Measurements from ENCODE around the gene SLIT1.
A peak's percentile ranks its signal among the peaks of the same experiment; 100 is the strongest.

The SLIT1 gene

GRCh38 chr10:97138846-97139245 is 46.9 kb downstream of the SLIT1 start:
- no peak for DNase-seq

DNA sequence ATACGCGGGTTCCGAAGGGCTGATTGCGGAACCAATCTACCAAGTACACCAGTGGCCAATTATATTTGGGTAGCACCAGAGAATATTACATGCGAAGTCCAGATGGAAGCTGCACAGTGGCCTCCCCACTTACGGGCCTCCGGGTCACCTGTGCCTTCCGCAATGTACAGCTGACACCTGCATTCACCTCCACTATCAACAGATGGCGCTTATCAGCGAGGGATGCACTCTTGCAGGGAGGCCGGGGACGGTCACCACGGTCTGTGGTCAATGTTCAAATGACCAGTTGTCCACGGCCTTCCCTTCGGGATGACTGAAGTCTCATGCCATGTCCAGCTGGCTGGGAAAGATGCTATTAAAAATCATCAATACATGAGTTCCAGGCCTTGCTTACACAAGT is 47.6 kb downstream of the SLIT1 start:
- no peak for DNase-seq

DNA sequence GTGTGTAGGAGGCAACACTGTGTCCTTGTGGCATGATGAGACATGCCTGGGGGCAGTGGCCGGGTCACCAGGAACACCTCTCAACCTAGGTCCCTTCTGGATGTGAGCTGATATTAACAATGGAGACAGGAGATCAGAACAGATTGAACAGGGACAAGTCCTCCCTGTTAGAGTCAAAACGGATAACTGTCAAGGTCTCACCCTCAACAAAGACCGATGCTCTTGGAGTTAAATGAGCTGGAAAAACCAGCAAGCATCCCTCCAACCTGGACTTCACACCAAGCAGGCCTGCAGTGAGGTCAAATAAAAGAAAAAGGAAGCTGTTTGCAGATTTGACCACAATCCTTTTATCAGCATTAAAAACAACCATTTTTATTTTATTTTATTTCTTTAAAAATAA is 49.0 kb downstream of the SLIT1 start:
- DNase-seq, result no peak

DNA sequence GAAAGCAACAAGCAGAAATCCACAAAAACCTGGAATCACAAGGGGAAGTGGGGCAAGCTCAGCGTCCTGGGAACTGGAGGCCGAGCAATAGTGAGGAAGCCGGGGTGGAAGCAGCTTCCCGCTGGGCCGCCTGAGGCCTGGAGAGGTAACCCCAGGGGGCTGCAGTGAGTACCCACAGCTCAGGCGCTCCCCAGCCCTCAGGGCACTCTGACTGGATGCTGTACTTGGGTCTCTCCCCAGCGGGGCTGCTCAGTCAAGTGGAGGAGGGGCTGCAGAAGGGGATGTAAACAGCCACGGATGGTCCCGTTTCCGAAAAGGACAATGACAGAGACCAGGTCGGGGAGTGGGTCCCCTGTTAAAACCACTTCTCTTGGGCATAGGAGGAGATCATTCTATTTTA is 50.3 kb downstream of the SLIT1 start:
- DNase-seq, result no peak

GRCh38 chr10:97134983-97135382 is 50.8 kb downstream of the SLIT1 start:
- no peak for DNase-seq

DNA sequence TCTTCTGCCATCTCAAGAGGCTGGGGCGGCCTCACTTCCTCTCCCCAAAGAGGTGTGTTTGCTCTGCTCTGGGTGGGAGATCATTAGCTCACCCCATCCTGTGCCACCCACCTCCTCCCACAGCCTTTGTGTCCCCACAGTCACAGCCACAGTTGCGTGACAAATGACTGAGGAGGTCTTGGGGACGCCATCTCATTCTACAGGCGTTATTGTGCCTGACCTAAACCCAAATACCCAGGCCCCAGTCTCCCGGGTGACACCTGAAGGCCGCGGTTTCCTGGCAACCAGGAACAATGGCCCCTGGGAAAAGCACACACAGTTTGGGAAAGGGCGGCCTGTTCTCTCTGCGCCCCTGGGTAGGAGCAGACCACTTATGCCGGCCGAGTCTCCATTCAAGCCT is 51.6 kb downstream of the SLIT1 start:
- no peak for DNase-seq

DNA sequence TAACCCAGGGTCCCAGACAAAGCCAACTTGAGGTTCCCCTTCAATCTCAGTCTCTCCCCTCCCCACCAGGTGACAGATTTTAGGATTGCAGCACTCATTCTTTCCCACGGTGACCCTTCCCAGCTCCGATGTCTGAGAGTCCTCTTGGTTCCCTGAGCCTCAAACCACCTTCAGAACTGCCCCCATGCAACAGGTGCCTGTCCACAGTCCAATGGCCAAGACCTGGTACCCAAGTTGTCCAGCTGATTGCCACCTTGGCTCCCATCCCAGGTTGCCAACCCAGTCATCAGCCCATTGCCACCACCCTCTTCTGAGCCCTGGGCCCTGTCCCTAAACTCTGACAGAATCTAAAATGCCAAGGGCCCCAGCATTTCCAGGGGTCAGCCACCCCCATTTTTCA is 53.5 kb downstream of the SLIT1 start:
- no peak for DNase-seq

- no peak for DNase-seq
These were observed 54.1 kb downstream of the SLIT1 start for GRCh38 chr10:97131666-97132065.

DNA sequence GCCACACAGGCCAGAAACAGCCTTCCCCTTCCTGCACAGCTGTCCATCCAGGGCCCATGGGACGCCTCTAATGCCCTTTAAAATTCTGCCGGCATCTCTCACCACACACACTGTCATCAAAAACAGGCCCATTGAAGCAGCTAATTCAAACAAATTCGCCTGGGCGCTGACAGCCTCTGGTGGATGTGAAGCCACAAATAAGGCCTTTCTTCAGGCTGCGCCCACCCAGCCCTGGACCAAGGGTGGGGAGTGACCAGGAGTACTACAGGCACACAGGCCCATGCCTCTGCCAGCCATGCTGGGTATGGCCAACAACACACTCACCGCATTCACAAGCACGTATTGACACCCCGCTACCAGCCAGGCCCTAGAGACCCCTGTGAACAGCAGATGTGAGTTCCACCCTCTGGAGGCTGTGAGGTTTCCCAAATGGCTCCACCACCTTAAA is 54.6 kb downstream of the SLIT1 start:
- DNase-seq, result no peak

- no peak for DNase-seq
These were observed 56.1 kb downstream of the SLIT1 start for GRCh38 chr10:97129666-97130065.

- DNase-seq, result no peak
These were observed 57.1 kb downstream of the SLIT1 start for GRCh38 chr10:97128516-97129154.

DNA sequence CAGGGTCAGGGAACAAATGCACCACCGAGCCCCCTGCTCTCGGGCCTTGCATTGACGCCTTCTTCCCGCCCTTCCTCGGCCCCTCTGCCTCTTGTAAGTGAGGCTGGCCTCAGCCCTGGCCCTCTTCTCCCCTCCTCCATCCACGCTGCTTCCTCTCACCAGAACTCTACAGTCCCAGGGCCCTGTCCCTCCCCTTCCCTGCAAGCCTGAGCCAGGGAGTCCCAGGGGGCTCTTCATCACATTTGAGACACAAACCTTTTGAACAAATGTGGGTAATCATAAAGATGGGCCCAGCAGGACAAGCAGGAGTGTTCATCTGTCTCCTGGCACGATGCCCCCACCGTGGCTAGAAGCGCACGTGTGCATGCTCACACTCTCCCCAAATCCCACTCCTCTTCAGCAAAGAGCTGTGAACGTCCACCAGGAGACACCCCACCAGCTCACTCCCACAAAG is 57.7 kb downstream of the SLIT1 start:
- DNase-seq, result no peak

GRCh38 chr10:97127509-97127908 is 58.2 kb downstream of the SLIT1 start:
- DNase-seq, result no peak

DNA sequence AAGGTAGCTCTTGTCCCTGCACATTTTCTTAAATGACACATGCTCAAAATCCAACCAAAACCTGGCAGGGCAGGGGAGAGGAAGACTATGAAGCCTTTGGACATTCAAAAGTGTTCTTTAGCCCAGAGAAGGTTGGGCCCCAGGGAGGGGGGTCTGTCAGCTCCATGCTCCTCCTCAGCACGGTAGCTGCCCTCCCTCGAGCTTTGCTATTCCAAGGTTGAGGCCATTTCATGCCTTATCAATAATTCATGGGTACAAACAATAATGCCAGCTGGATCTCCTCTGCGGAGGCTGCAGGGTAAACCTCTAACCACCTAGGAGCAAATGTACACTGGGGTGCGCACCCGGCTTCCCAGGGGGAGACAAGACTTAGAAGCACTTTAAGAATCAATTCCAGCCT is 61.5 kb downstream of the SLIT1 start:
- DNase-seq, result no peak

DNA sequence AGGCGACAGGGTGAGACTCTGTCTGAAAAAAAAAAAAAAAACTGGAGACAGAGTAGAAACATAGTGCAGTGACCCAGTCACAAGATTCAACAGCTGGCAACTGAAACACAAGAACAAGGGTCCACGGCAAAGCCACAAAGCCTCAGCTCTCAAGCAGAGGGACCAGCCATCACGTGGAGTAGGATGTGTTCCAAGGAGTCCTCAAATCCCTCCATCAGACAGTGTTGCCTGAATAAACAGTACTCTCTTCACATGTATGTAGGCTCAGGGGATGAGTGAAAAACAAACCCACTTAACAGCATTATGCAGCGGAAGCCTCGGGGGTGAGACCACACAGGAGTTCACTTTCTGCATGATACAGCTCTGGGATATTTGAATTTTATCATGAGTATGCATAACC is 62.0 kb downstream of the SLIT1 start:
- no peak for DNase-seq

- no peak for DNase-seq
These were observed 64.7 kb downstream of the SLIT1 start for GRCh38 chr10:97121041-97121440.

DNA sequence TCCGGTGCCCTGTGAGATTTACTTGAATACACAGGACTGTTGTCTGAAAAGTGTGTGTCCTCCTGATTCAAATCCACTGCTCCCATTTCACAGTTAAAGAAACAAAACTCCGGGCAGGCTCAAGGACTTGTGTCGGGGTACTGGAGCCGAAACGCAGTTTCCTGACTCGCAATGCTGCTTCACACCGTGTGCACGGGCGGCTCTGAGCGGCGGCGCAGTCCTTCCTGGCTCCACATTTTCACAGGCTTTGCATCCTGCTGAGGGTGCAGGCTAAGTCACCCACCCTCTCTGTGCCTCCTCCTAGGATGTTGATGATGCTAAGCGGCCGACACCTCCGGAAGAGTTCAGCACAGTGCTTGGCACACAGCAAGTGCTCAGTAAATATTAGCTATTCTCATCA is 65.4 kb downstream of the SLIT1 start:
- no peak for DNase-seq

- peak; percentile 49 for DNase-seq
These were observed 66.6 kb downstream of the SLIT1 start for GRCh38 chr10:97119058-97119745.

GRCh38 chr10:97117372-97117771 is 68.4 kb downstream of the SLIT1 start:
- no peak for DNase-seq

GRCh38 chr10:97116462-97117162 is 69.1 kb downstream of the SLIT1 start:
- DNase-seq, result no peak

GRCh38 chr10:97115846-97116245 is 69.9 kb downstream of the SLIT1 start:
- no peak for DNase-seq

DNA sequence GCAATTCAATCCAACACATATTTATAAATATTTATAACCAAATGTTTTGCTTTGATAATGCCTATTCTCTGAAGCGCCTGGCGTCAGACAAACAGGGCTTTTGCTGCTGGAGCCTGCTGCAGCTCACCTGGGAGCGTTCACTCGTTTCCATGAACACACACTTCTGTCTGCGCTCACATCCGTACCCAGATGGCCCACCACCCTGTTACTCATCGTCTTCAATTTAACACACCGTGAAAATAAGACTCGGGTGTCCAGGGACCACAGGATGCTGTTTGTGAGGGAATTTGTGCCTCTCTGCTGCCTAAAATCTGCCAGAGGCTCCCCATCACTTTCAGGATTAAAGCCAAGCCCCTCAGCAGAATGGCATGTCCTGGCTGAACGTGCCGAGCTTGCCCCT is 74.1 kb downstream of the SLIT1 start:
- no peak for DNase-seq

GRCh38 chr10:97109547-97109946 is 76.2 kb downstream of the SLIT1 start:
- DNase-seq, result no peak

DNA sequence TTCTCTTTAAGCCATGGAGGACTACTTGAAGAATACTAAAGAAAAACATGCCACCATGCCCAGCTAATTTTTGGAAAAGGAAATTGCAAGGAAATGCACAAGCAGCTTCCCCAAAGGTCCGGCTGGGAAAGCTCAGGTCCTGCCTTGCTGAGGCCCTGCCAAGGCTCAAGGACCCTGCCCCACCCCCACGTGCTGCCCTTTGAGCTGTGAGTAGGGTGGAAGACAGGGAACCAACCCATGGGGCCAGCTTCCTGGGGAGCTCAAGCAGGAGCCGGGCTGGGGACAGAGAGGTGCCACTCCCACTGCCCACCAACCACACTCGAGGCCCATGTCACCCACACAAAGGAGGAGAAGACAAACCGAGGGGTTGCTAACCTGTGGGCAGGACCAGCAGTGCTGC is 78.2 kb downstream of the SLIT1 start:
- DNase-seq, result no peak
